WTC11 (cell line): Measurements from ENCODE around the gene COQ9.

Source experiments
- AR ChIP-seq: fragments of 250-450 bp; sonication (Bioruptor Pico); IDR thresholded peaks from 2 replicates; pipeline ENCODE4 v1.9.0; 2021; ENCODE audit warnings: mild to moderate bottlenecking
- ATF6 ChIP-seq: sonication (generic); formaldehyde crosslinking; IDR thresholded peaks from 2 replicates; pipeline ENCODE4 v1.8.1; 2023; ENCODE audit warnings: mild to moderate bottlenecking, missing genetic modification reagents
- CTCF ChIP-seq: fragments of 200-600 bp; IDR thresholded peaks from 2 replicates; pipeline ENCODE4 v1.8.0; 2022; ENCODE audit warnings: antibody characterized with exemption
- GRHL2 ChIP-seq: fragments of 250-450 bp; sonication (Bioruptor Pico); IDR thresholded peaks from 2 replicates; pipeline ENCODE4 v1.8.0; 2022; ENCODE audit warnings: mild to moderate bottlenecking, moderate library complexity; ENCODE audit not compliant: insufficient replicate concordance, severe bottlenecking
- IRF1 ChIP-seq: sonication (generic); formaldehyde crosslinking; IDR thresholded peaks from 2 replicates; pipeline ENCODE4 v1.8.0; 2023; ENCODE audit warnings: missing genetic modification reagents
- NFYB ChIP-seq: sonication (generic); formaldehyde crosslinking; conservative IDR thresholded peaks from 2 replicates; pipeline ENCODE4 v1.8.0; 2022; ENCODE audit warnings: low read depth, missing genetic modification reagents
- TCF7 ChIP-seq: sonication (generic); formaldehyde crosslinking; IDR thresholded peaks from 2 replicates; pipeline ENCODE4 v1.8.0; 2022; ENCODE audit warnings: mild to moderate bottlenecking, low read depth, missing genetic modification reagents, moderate library complexity
- TEAD1 ChIP-seq: sonication (generic); formaldehyde crosslinking; IDR thresholded peaks from 2 replicates; pipeline ENCODE4 v1.8.0; 2022; ENCODE audit warnings: mild to moderate bottlenecking, missing genetic modification reagents
- ZMAT4 ChIP-seq: fragments of 250-450 bp; sonication (Bioruptor Pico); IDR thresholded peaks from 2 replicates; pipeline ENCODE4 v1.9.0; 2021; ENCODE audit warnings: mild to moderate bottlenecking
- ZNF121 ChIP-seq: sonication (generic); formaldehyde crosslinking; IDR thresholded peaks from 2 replicates; pipeline ENCODE4 v1.8.0; 2023; ENCODE audit warnings: missing genetic modification reagents
- ZNF263 ChIP-seq: sonication (generic); formaldehyde crosslinking; IDR thresholded peaks from 2 replicates; pipeline ENCODE4 v1.8.1; 2022; ENCODE audit warnings: low read depth, mild to moderate bottlenecking, moderate library complexity, missing genetic modification reagents

- TF ChIP-seq CTCF = no peak
- TF ChIP-seq ATF6 (CRISPR knock-in tag) = no peak
- TF ChIP-seq ZNF263 (CRISPR knock-in tag) = no peak
- no peak for TF ChIP-seq NFYB
- no peak for TF ChIP-seq TEAD1 (CRISPR knock-in tag)
- no peak for TF ChIP-seq TCF7 (CRISPR knock-in tag)
- no peak for TF ChIP-seq AR (CRISPR knock-in tag)
- no peak for TF ChIP-seq ZMAT4 (CRISPR knock-in tag)
- no peak for TF ChIP-seq GRHL2 (CRISPR knock-in tag)
- no peak for TF ChIP-seq IRF1 (CRISPR knock-in tag)
- no peak for TF ChIP-seq ZNF121 (CRISPR knock-in tag)
These were observed 27.7 kb downstream of the COQ9 start for GRCh38 chr16:57474671-57475661.
